CMK (cell line): ENCODE measurements around the gene RAB13.
A peak's percentile ranks its signal among the peaks of the same experiment; 100 is the strongest.

Experiments used
- DNase-seq: peaks from one replicate; pipeline ENCODE4 v3.0.0-alpha.2; 2010; ENCODE audit warnings: low read depth

Gene RAB13

GRCh38 chr1:153954826-153955225 lies 31.3 kb downstream of the RAB13 start:
- DNase-seq: no peak

DNA sequence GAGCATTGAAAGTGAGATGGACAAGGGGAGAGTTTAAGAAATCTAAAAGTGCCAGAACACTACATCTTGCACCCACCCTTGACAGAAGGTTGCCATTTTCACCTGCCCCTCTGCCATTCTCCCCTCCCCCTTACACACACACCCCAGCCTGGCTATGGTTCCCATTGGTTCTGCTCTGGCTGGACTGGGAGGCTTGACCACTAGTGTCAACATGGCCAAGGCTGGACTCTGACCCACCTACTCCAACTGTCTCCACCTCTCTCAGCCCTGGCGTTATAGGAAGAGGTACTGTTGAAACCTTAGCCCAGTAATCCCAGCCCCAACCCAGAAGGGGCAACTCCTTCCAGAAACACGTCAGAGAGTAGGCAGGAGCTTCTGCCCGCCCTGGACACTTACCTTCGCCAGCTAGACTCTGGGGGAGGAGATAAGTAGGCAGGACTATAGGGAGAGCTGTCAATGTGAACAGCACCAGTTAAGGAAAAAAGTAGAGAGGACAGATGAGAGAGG lies 32.2 kb downstream of the RAB13 start:
- DNase-seq: no peak

DNA sequence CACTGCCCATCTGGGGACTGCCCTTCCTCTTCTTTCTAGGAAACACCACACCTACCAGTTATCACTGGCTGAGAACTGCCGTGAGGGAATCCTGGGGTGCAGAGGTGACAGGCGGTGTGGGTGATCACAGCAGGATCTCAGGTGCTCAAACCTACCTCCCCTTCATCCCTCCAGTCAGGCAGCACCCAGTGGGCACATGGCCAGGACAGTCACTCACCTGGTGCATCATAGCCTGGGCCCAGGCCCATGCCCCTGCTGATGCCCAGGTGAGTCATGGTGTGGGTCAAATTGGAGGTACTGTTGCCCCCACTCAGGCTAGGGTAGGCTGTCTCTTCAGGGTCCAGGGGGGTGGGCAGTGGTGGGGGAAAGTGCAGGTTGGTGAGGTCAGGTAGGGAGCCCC lies 34.3 kb downstream of the RAB13 start:
- no peak for DNase-seq

GRCh38 chr1:153951183-153951582 lies 35.0 kb downstream of the RAB13 start:
- no peak for DNase-seq

DNA sequence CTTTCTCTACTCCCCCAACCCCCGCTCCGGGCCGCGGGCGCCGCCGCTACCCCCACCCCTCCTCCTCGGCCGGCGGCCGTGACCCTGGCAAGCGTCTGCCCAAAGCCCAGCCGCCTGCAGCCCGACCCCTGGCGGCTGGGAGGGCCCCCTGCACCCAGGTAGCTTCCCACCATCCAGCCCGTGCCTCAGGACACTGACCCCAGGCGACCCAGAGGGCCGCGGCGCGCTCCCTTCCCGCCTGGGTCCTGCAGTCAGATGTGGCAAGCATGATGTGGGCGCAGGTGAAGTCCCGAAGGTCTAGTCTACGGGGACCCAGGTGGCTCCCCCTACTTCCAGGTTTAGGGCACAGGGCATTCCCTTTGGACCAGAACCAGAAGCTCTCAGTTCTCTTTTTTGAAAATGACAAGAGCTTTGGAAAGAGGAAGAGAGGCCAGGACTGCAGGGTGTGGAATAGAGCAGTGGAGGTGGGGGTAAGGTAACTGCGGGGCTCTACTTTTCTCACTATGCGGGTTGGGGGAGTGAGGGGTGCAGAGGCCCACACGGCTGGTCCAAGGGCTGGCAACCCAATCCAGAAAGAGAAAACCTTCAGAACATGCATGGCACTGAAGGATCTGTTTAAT lies 39.4 kb downstream of the RAB13 start, which contains the start of gene DENND4B:
Gene DENND4B (minus strand): TSS at position 97 of the 620 bp plus-strand sequence. CDS start 2,344 bp downstream, outside the sequence.
- DNase-seq: no peak

GRCh38 chr1:153945795-153946621 lies 40.1 kb downstream of the RAB13 start:
- peak; percentile 81 for DNase-seq

- peak; percentile 79 for DNase-seq
These were observed 40.9 kb downstream of the RAB13 start for GRCh38 chr1:153945131-153945794.

DNA sequence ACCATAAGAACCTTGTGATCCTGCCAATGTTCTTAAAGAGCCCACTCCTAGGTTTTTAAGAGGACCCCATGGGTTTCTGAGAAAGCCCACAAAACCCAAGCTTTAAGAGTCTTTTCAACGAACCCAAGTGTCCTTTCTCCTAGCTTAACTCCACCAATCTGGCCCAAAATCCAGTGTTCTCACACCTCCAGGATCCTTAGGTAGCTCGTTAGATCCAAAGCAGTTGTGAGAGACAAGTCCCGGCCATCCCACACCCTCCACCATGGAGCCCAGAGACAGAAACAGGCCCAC lies 41.4 kb downstream of the RAB13 start:
- no peak for DNase-seq

DNA sequence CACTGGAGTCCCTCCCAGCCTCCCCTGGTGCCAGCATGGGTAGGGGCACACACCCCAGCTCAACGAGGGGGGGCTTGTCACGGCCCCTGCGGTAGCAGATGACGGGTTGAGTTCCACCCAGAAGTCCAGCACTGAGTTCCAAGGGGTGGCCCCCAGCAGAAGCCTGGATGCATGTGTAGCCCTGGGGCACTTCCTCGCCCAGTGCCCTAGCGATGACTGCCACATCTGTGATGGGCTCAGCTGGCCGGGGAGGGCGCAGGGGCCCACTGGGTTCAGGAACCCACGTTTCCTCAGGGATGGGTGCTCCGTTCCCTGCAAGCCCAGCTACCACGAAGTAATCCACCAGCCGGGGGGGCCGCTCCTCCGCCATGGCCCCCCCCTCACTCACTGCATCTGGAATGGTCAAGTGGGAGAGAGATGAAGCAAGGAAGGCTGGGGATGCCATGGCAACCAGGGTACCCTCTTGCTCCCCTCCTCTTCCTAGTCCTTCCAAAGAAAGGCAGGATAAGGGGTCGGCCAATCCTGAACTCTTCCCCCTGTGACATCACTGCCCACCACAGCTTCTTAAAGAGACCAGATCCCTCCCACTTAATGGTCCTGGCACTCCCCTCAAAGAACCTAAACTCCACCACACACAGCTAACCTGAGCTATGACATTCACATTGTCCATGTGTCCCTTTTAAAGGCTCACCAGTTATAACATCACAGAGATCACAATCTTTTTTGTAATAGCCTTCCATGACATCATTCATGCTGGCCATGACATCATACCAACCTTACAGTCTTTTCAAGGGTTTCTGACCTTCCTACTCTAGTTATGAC lies 41.9 kb downstream of the RAB13 start:
- DNase-seq: no peak

DNA sequence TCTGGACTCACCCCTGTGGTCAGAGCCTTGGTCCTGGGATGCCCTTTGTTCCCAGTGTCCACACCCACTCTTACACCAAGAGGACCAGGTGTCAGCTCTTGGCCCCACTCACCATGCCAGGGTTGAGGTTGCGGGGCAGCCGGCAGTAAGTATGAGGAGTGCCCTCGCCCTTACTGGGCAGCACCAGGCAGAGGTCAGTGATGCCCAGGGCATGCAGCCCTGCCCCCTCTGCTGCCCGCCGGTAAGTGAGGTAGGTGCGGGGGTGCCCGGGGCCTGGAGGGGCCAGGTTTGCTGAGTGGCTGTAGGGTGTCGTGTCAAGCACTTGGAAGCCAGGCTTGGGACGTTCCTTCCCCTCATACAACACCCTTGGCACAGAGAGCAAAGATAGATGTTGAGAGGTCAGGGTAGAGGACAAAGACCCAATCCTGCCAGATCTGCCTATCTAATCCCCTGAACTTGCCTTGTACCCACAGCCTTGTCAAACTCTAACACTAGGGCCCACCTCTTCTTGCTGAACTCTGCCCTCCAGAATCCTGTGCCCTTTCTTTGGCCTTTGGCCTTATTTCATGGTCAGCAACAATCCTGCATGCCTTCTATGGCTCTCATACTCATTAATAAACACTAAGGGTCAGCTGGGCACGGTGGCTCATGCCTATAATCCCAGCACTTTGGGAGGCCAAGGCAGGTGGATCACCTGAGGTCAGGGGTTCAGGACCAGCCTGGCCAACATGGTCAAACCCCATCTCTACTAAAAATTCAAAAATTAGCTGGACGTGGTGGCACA lies 43.2 kb downstream of the RAB13 start:
- DNase-seq: no peak

GRCh38 chr1:153941826-153942725 lies 44.1 kb downstream of the RAB13 start:
- no peak for DNase-seq

- no peak for DNase-seq
These were observed 45.4 kb downstream of the RAB13 start for GRCh38 chr1:153940756-153941155.

DNA sequence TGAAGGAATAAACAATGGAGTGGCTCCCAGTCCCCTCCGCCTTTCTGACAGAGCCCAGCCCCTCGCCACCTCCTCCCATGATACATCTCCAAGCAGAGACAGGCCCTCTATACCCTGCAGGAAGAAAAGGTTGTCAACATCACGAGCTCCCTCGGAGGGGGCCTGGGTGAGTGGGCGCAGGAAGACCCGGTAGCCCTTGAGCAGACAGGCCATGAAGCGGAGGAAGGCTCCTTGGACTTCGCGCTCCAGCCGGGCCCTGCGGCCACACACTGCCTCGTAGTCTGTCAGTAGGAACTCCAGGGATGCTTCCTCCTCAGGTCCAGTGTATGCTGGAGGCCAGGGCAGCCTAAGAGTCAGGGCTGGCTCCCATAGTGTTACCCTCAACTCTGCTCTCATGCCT lies 46.7 kb downstream of the RAB13 start:
- DNase-seq: no peak

GRCh38 chr1:153938996-153939395 lies 47.1 kb downstream of the RAB13 start:
- no peak for DNase-seq

- DNase-seq: no peak
These were observed 48.8 kb downstream of the RAB13 start for GRCh38 chr1:153937331-153937730.

- no peak for DNase-seq
These were observed 49.9 kb downstream of the RAB13 start for GRCh38 chr1:153936011-153936802.

GRCh38 chr1:153934746-153935145 lies 51.4 kb downstream of the RAB13 start:
- DNase-seq: no peak

DNA sequence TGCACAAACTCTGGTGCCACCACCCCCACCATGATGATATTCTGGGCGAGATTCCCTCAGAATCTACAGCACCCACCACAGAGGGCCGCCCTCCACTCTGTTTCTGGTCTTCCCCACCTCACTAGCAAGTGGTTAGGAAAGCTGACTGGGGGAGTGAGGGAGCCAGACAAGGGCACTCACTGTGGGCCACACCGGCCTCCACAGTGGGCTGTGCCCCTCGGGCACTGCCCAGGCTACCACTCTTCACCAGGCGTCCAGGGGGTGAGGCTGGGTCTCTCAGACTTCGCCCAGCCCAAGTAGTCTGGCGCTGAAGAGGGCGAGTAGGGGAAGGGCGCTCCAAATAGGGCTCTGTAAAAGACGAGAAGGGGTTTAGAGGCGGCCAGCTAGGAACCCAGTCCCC lies 52.2 kb downstream of the RAB13 start:
- DNase-seq: no peak

DNA sequence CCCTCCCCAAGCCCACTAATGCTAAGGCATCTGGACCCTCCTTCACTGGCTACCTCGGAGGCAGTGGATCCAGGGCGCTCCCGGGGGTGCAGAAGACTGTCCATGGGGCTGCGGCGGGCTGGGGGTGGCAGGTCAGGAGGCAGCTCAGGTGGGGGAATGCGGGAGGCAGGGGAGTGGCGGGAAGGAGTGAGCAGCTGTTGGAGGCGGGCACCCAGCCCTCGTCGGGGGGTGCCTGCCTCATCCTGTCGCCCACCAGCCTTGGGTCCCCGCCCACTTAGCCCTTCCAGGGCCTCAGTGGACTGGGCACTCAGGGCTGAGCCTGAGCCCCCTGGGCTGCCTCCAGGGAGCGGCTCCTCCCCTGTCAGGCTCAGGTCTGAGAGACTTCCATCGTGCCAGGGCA lies 52.7 kb downstream of the RAB13 start:
- DNase-seq: no peak
